Measurements from ENCODE around the gene C9orf57. TPM values are rescaled to one million over a fixed set of nuclear protein-coding genes. Genes with fewer than 3 reads are reported as not detected.
"Not testable (repeated sequence)": the region's sequence is repeated elsewhere in the genome, so short reads cannot be mapped to it uniquely, and the experiment has no call there.

The C9orf57 gene
- not detected for polyA plus RNA-seq (ENCODE audit: insufficient read length in 4 of 4)

DNA sequence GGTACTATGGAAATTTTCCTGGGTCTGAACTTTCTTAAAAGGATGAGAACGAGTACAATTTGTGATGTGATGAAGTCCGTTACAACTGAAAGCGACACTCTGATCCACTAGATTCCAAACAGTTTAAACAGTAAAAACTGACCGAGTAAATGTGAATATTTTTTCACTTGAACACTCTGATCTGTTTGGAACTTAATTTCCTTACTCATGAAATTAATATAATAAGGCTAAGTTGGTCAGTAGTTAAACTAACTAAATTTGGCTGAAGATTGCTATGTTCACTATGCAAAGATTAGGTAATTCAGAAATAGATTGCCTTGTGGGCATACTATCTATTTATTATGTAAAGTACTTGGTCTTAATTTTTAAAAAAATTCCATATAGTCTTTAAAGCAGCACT is at the start of gene C9orf57:
C9orf57 (minus strand) TSS at position 101 of the 400 bp plus-strand sequence. CDS start 1,282 bp downstream, outside the sequence.
- DNase-seq (ENCODE audit: low read depth in 4 of 4, low spot score in 2 of 4), result no peak

GRCh38 chr9:72102520-72102919 is 42.1 kb upstream of the C9orf57 start:
- DNase-seq (ENCODE audit: low read depth in 4 of 4, low spot score in 2 of 4), result no peak

DNA sequence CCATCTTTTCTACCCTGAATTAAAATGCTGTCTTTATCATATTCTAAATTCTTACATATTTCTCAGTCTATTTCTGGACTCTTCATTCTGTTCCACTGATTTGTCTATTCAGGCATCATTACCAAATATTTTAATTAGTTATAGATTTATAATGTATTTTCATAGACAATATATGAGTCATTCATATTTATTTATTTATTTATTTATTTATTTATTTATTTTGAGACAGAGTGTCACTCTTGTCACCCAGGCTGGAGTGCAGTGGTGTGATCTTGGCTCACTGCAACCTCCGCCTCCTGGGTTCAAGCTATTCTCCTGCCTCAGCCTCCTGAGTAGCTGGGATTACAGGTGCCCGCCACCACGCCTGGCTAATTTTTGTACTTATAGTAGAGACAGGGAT is 35.1 kb upstream of the C9orf57 start:
- DNase-seq (ENCODE audit: low read depth in 4 of 4, low spot score in 2 of 4), result not testable (repeated sequence)

GRCh38 chr9:72092820-72093219 is 32.4 kb upstream of the C9orf57 start:
- DNase-seq (ENCODE audit: low read depth in 4 of 4, low spot score in 2 of 4), result no peak

- DNase-seq (ENCODE audit: low read depth in 4 of 4, low spot score in 2 of 4), result peak in 2 of 4 donors; percentile 7 to 21
Observed at GRCh38 chr9:72089451-72090130, 29.2 kb upstream of the C9orf57 start.

DNA sequence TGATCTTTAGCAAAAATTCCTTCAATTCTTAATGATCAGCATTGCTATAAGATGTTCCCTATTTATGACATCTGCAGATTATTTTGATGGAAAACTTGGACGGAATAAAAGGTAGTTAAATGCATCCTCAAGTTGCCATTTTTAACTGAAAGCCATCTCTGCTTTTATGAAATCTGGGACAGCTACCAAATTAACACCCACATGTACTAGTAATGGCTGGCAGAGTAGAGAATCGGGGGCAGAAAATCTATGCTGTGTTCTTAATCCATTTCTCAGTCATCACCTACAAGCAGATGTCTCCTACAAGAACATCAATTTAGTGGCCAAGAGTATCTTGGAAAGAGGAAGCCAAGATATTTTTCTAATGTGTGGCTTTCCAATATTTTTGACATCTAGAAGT is 22.1 kb upstream of the C9orf57 start:
- DNase-seq (ENCODE audit: low read depth in 4 of 4, low spot score in 2 of 4), result no peak

- not testable (repeated sequence) for DNase-seq (ENCODE audit: low read depth in 4 of 4, low spot score in 2 of 4)
Observed at GRCh38 chr9:72074666-72075065, 14.3 kb upstream of the C9orf57 start.

DNA sequence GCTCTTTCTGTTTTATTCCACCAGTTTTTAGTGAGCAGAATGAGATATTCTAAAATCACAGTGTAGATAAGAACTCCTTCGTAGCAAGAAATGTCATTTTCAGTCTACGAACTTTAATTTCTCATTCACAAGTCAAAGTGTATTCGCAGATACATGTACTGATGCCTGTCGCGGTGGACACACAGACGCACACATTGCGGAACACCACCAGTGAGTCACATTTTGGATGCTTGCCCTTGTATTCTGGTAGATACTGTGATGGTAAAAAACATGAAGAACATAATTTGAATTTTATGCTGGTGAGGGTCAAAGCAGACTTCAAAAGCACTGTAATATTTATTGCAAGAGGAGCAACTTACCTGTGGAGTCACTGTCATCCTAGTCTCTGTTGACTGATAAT is 4.7 kb upstream of the C9orf57 start:
- DNase-seq (ENCODE audit: low read depth in 4 of 4, low spot score in 2 of 4), result no peak

DNA sequence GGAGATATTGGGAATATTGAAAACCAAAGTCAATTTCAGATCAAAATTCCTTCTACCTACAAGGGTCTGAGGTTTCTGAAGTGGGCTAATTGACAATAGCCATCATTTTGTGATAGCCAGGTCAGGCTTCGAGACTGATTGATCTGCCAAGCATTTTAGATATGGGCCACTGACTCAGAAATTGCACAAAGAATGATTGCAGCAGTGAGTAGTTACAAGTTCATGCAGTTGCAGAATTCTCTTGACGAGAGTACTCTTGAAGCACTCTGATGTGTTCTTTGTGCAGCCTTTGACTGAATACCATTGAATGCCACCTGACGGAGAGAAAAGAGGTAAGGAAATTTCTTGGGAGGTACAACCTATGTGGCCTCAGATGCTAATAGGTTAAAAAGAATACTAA is 8.3 kb downstream of the C9orf57 start:
- no peak for DNase-seq (ENCODE audit: low read depth in 4 of 4, low spot score in 2 of 4)

DNA sequence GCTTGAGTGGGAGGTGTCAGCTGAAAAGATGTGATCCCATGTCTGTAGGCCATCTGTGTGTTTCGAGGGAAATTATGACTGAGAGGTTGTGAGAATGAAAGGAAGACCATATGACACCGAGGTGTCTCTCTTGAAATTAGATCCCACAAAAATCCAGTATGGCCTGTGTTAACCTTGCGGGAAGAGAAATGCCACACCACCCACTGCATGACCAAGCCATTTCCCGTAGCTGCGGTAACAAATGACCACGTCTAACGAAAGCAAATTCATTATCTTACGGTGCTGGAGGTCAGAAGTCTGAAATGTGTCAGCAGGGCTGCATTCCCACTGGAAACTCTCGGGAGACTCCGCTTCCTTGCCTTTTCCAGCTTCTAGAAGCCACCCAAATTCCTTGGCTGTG is 11.6 kb downstream of the C9orf57 start:
- DNase-seq (ENCODE audit: low read depth in 4 of 4, low spot score in 2 of 4), result no peak

DNA sequence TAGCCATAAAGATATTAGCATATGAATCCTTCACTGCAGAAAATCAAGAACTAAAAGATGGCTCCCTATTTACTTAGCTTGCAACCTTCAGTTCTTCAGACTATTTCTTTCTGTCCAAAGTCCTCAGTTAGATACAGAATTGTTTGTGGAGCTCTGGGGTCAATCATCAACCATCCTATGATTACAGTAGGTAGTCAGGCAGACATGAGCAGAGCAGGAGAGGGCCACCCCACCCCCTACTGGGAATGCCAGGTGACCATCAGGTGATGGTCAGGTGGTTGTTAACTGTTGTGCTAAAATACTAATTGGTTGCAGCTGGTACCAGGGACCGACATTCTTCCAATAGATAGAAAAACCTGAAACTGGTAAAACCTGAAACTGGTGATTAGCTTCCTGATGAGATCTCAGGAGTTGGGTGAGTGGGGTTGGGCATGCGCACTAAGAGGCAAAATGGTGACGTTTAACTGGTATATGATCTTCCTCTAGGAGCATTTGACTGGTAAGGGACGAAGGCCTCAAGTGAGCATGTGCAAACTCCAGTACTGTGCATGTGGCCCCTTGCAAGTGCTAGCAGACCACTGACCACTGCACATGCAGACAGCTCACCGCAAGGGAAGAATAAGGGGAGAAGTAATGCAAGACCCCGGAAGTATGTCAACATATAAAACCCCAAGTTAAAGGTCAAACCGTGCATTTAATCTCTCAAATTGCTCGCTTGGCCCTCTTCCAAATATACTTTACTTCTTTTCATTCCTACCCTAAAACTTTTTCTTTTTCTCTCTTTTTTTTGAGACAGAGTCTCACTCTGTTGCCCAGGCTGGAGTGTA is 13.6 kb downstream of the C9orf57 start:
- DNase-seq (ENCODE audit: low read depth in 4 of 4, low spot score in 2 of 4), result no peak

- DNase-seq (ENCODE audit: low read depth in 4 of 4, low spot score in 2 of 4), result no peak
Observed at GRCh38 chr9:72044095-72044494, 16.3 kb downstream of the C9orf57 start.

GRCh38 chr9:72043576-72043975 is 16.8 kb downstream of the C9orf57 start:
- no peak for DNase-seq (ENCODE audit: low read depth in 4 of 4, low spot score in 2 of 4)

DNA sequence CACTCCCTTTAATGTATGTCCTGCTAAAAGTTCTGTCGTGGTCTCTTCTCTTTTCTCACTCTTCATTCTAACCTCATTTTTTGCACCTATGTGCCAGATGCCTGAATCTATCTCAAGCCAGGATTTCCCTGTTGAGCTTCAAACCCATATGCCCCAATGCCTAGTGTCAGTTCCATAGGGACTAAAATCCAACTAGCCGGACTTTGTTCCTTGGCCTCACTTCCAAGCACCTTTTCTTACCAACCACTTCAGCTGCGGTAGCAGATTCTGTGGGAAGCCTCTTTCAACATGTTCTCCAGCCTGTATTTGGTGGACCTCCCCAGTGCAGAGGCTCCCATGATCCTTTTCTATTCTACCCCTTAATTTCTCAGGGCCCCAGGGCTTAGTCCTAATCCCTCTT is 17.5 kb downstream of the C9orf57 start:
- DNase-seq (ENCODE audit: low read depth in 4 of 4, low spot score in 2 of 4), result no peak

DNA sequence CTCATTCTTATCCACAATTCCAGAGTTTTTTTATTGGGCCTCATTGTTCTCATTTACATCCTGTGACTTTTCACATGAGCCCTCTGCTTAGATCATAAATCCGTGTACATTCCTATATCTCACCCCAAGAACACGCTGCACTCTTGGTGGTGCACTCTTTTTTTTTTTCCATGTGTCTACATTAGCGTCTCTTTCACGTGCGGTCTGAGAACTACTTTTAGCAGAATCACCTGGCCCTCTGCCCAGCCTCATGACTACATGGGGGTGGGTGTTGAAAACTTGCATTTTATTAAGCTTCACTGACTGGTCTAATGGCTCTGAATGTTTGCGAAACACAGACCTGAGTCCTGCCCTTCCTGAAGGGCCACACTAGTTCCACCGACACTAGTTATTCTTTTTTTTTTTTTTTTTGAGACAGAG is 18.6 kb downstream of the C9orf57 start:
- peak in 1 of 4 donors; percentile 29 for DNase-seq (ENCODE audit: low read depth in 4 of 4, low spot score in 2 of 4)

DNA sequence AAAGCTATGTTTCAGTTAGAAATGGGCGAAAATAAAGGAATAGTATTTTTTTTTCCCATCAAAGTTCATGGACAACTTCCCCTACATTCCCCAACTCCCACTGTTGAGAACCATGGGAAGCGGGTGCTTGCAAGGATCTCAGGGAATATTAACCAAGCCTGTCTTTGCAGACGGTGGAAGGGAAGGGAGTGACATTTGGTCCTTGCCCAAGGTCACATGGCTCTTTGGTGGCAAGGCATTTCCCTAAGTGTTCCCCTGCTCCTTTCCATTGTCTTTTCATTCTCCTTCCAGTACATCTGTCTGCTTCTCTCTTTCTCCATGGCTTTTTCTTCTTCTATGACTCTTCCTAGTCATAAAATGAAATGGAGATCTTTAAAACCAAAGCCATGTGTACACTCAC is 19.0 kb downstream of the C9orf57 start:
- no peak for DNase-seq (ENCODE audit: low read depth in 4 of 4, low spot score in 2 of 4)

DNA sequence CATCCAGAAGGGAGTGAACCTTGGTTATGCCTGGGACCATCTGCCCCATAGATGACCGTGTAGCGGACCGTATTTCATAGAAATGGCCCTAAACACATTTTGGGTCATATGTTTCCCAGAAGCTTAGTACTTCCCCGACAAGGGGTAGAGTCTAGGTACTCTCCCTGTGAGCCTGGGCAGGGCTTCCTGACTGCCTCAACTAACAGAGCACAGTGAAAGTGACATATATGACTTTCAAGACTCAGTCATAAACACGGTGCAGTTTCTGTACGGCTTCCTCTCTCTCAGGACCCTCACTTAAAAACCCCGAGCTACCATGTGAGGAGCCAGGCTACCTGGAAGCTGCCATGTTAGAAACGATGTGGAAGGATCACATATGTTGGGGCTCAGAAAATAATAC is 20.9 kb downstream of the C9orf57 start:
- no peak for DNase-seq (ENCODE audit: low read depth in 4 of 4, low spot score in 2 of 4)

DNA sequence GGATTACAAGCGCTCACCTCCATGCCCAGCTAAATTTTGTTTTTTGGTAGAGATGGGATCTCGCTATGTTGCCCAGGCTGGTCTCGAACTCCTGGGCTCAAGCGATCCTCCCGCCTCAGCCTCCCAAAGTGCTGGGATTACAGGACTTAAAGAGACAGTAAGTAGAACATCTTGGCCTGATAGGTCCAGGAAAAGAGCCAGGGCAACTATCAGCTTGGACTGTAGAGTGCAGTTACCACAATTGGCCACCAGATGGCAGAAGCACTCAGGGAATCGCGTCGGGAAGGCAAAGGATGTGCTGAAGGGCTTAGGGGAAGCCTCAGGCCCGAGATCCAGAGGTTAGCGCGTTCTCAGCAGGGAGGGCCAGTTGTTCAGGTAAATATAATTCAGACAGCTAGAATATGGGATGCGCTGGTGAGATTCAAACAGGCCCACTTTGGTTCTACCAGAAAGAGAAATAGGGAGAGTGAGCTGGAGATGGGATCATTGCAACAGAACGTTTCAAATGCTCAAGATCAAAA is 21.5 kb downstream of the C9orf57 start:
- DNase-seq (ENCODE audit: low read depth in 4 of 4, low spot score in 2 of 4), result peak in 3 of 4 donors; percentile 52 to 76 (median 63)

GRCh38 chr9:72038408-72038807 is 22.0 kb downstream of the C9orf57 start:
- no peak for DNase-seq (ENCODE audit: low read depth in 4 of 4, low spot score in 2 of 4)

DNA sequence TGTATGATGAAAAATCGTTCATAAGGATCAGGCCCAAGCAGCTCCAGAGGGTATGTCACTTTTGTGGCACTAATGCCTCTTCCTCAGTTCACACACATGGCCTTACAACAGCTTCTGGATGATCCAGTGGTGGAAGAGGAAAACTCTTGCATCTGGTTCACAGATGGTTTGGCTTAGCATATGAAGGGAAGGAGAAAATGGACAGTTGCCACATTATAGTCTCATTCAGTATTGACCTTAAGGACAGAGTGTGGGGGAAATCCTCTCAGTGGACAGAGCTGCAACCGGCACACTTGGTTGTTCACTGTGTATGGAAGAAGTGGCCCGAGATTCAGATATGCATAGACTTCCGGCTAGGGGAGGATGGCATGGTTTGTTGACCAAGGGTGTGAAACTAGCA is 22.8 kb downstream of the C9orf57 start:
- no peak for DNase-seq (ENCODE audit: low read depth in 4 of 4, low spot score in 2 of 4)

- no peak for DNase-seq (ENCODE audit: low read depth in 4 of 4, low spot score in 2 of 4)
Observed at GRCh38 chr9:72030767-72031166, 29.6 kb downstream of the C9orf57 start.

DNA sequence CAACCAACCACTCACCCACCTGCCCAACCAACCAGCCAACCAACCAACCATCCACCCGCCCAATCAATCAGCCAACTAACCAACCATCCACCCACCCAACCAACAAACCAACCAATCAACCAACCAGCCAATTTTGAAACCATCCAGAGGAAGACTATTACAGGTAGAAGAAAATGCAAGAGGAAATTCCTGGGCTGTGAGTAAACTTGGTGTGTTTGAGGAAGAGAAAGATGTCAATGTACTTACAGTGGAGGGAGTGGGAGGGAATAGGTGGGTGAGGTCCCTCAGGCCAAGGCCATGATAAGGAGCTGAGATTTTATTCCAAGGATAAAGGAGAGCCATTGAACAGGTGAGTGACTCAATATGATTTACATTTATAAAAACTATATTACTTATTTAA is 30.4 kb downstream of the C9orf57 start:
- no peak for DNase-seq (ENCODE audit: low read depth in 4 of 4, low spot score in 2 of 4)
